HepG2 (cell line): Measurements from ENCODE around the gene CDH23. TPM values are rescaled to one million over a fixed set of nuclear protein-coding genes. Genes with fewer than 3 reads are reported as not detected.

Source experiments
- AHR ChIP-seq: IDR thresholded peaks from 2 replicates; pipeline ENCODE4 v1.6.1; 2018; ENCODE audit warnings: missing genetic modification reagents, missing compliant biosample characterization
- CENPT ChIP-seq: sonication (generic); formaldehyde crosslinking; IDR thresholded peaks from 2 replicates; pipeline ENCODE4 v1.8.0; 2022; ENCODE audit warnings: low read depth, mild to moderate bottlenecking, moderate library complexity, missing genetic modification reagents
- ELF4 ChIP-seq: sonication (generic); formaldehyde crosslinking; IDR thresholded peaks from 2 replicates; pipeline ENCODE4 v1.5.0; 2020; ENCODE audit warnings: missing genetic modification reagents, mild to moderate bottlenecking, moderate library complexity, borderline replicate concordance
- FOXO1 ChIP-seq: sonication (generic); formaldehyde crosslinking; IDR thresholded peaks from 2 replicates; pipeline ENCODE4 v1.4.0; 2020; ENCODE audit warnings: missing genetic modification reagents
- KDM2A ChIP-seq: sonication (generic); formaldehyde crosslinking; IDR thresholded peaks from 2 replicates; pipeline ENCODE4 v1.4.0; 2020; ENCODE audit warnings: low read depth, missing genetic modification reagents, borderline replicate concordance
- KLF15 ChIP-seq: sonication (generic); formaldehyde crosslinking; IDR thresholded peaks from 2 replicates; pipeline ENCODE4 v1.8.1; 2023; ENCODE audit warnings: borderline replicate concordance, mild to moderate bottlenecking, inconsistent platforms, missing genetic modification reagents, mixed read lengths
- KMT2B ChIP-seq: IDR thresholded peaks from 2 replicates; pipeline ENCODE4 v1.6.1; 2016; ENCODE audit warnings: missing genetic modification reagents, missing compliant biosample characterization
- MYC ChIP-seq: sonication (generic); formaldehyde crosslinking; IDR thresholded peaks from 2 replicates; pipeline ENCODE4 v1.9.0; 2021; ENCODE audit warnings: missing genetic modification reagents, borderline replicate concordance
- MYNN ChIP-seq: sonication (generic); formaldehyde crosslinking; IDR thresholded peaks from 2 replicates; pipeline ENCODE4 v1.4.0; 2020; ENCODE audit warnings: mild to moderate bottlenecking, low read depth, missing genetic modification reagents
- NFE2 ChIP-seq: sonication (generic); formaldehyde crosslinking; IDR thresholded peaks from 2 replicates; pipeline ENCODE4 v1.4.0; 2020; ENCODE audit warnings: missing genetic modification reagents
- PITX1 ChIP-seq: sonication (generic); formaldehyde crosslinking; IDR thresholded peaks from 2 replicates; pipeline ENCODE4 v1.5.1; 2020; ENCODE audit warnings: mild to moderate bottlenecking, missing genetic modification reagents
- SIX4 ChIP-seq: sonication (generic); formaldehyde crosslinking; IDR thresholded peaks from 2 replicates; pipeline ENCODE4 v1.4.0; 2020; ENCODE audit warnings: missing genetic modification reagents
- TFE3 ChIP-seq: IDR thresholded peaks from 2 replicates; pipeline ENCODE4 v1.6.1; 2016
- U2AF1 ChIP-seq: fragments of 200-400 bp; formaldehyde crosslinking; optimal IDR thresholded peaks from 2 replicates; pipeline ENCODE3; 2017; ENCODE audit warnings: mild to moderate bottlenecking, low read depth, low read length
- ZFX ChIP-seq: sonication (generic); formaldehyde crosslinking; IDR thresholded peaks from 2 replicates; pipeline ENCODE4 v1.4.0; 2020; ENCODE audit warnings: mild to moderate bottlenecking, low read depth, missing genetic modification reagents, moderate library complexity
- ZNF225 ChIP-seq: sonication (generic); formaldehyde crosslinking; IDR thresholded peaks from 2 replicates; pipeline ENCODE4 v1.4.0; 2020; ENCODE audit warnings: mild to moderate bottlenecking, missing genetic modification reagents
- ZNF451 ChIP-seq: sonication (generic); formaldehyde crosslinking; IDR thresholded peaks from 2 replicates; pipeline ENCODE4 v1.5.0; 2020; ENCODE audit warnings: mild to moderate bottlenecking, missing genetic modification reagents
- ZNF558 ChIP-seq: sonication (generic); formaldehyde crosslinking; IDR thresholded peaks from 2 replicates; pipeline ENCODE4 v1.9.0; 2022; ENCODE audit warnings: mild to moderate bottlenecking, missing genetic modification reagents, borderline replicate concordance
- ZNF788 ChIP-seq: sonication (generic); formaldehyde crosslinking; IDR thresholded peaks from 2 replicates; pipeline ENCODE4 v1.5.0; 2020; ENCODE audit warnings: mild to moderate bottlenecking, missing genetic modification reagents, borderline replicate concordance
- ZXDC ChIP-seq: sonication (generic); formaldehyde crosslinking; IDR thresholded peaks from 2 replicates; pipeline ENCODE4 v1.5.0; 2020; ENCODE audit warnings: mild to moderate bottlenecking, missing genetic modification reagents
- polyA plus RNA-seq, 8 experiments: library from polyadenylated mRNA; depleted of rRNA in 3 of 8; stranded (reverse) in 7 of 8; unstranded in 1 of 8; fragments of >200 nt; fragmentation: Illumina TruSeq in 4 of 8; extraction: Trizol in 4 of 8; gene quantifications; 2 replicates each; pipeline versions ENCODE4 v1.2.1 to v1.2.3, GENCODE V29; 2011 to 2016; ENCODE audit warnings: low read depth in 4 of 8, missing spikeins in 1 of 8, mixed read lengths in 1 of 8; ENCODE audit not compliant: insufficient read depth in 1 of 8
- total RNA-seq, 5 experiments: library from RNA; depleted of rRNA; stranded (reverse); fragments of >200 nt; fragmentation: Illumina TruSeq; extraction: Trizol; gene quantifications; 2 replicates each; pipeline ENCODE4 v1.2.3, GENCODE V29; 2016; ENCODE audit warnings: low read depth in 1 of 5
- TF ChIP-seq, protein P1 (sequence below), 2 experiments: IDR thresholded peaks; 2 replicates each; pipeline ENCODE4 v1.6.1; 2011 to 2012; ENCODE audit warnings: low read length in 2 of 2, borderline replicate concordance in 1 of 2, low read depth in 1 of 2, mild to moderate bottlenecking in 1 of 2, moderate library complexity in 1 of 2

Gene CDH23
- total and polyA plus RNA-seq, 2 of the 13 experiments (the other 11 are each of a cell fraction or from before 2014, with no cell fraction given), result 0.13 TPM; not detected in 1

GRCh38 chr10:71812016-71812912 lies 415.5 kb downstream of the CDH23 start (continued):
- no peak for TF ChIP-seq ZXDC (CRISPR knock-in tag)
- no peak for TF ChIP-seq KMT2B
- TF ChIP-seq CENPT (CRISPR knock-in tag), result no peak
- TF ChIP-seq TFE3 (CRISPR knock-in tag), result no peak
- no peak for TF ChIP-seq ZNF788 (CRISPR knock-in tag)
- 0 out of 2 replicates have a peak, but pooled peaks have one; percentile 9 for TF ChIP-seq FOXO1 (CRISPR knock-in tag)
- no peak for TF ChIP-seq SIX4 (CRISPR knock-in tag)
- TF ChIP-seq ELF4, result no peak
- no peak for TF ChIP-seq U2AF1
- TF ChIP-seq ZNF225 (CRISPR knock-in tag), result no peak
- no peak for TF ChIP-seq ZNF558 (CRISPR knock-in tag)
- 0 out of 2 replicates have a peak, but pooled peaks have one; percentile 39 for TF ChIP-seq ZNF451 (CRISPR knock-in tag)
- TF ChIP-seq NFE2 (CRISPR knock-in tag), result no peak
- TF ChIP-seq MYNN (CRISPR knock-in tag), result no peak
- TF ChIP-seq PITX1 (CRISPR knock-in tag), result peak; percentile 30; the same call in 1 of the 2 replicates
- TF ChIP-seq ZFX, result peak; percentile 28; the same call in 1 of the 2 replicates
- peak; percentile 35; the same call in 1 of the 2 replicates for TF ChIP-seq KDM2A (CRISPR knock-in tag)
- no peak for TF ChIP-seq KLF15 (CRISPR knock-in tag)
- TF ChIP-seq MYC (CRISPR knock-in tag), result peak; percentile 84
- no peak for TF ChIP-seq AHR (CRISPR knock-in tag)
- TF ChIP-seq, protein P1, sequence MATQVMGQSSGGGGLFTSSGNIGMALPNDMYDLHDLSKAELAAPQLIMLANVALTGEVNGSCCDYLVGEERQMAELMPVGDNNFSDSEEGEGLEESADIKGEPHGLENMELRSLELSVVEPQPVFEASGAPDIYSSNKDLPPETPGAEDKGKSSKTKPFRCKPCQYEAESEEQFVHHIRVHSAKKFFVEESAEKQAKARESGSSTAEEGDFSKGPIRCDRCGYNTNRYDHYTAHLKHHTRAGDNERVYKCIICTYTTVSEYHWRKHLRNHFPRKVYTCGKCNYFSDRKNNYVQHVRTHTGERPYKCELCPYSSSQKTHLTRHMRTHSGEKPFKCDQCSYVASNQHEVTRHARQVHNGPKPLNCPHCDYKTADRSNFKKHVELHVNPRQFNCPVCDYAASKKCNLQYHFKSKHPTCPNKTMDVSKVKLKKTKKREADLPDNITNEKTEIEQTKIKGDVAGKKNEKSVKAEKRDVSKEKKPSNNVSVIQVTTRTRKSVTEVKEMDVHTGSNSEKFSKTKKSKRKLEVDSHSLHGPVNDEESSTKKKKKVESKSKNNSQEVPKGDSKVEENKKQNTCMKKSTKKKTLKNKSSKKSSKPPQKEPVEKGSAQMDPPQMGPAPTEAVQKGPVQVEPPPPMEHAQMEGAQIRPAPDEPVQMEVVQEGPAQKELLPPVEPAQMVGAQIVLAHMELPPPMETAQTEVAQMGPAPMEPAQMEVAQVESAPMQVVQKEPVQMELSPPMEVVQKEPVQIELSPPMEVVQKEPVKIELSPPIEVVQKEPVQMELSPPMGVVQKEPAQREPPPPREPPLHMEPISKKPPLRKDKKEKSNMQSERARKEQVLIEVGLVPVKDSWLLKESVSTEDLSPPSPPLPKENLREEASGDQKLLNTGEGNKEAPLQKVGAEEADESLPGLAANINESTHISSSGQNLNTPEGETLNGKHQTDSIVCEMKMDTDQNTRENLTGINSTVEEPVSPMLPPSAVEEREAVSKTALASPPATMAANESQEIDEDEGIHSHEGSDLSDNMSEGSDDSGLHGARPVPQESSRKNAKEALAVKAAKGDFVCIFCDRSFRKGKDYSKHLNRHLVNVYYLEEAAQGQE (IDR thresholded peaks at IDR 0.05; ENCODE audit: borderline replicate concordance in 1 of 2, low read depth in 1 of 2, low read length in 2 of 2), result no peak
